H7 (cell line): Measurements from ENCODE around the gene UNC5C. TPM values are rescaled to one million over a fixed set of nuclear protein-coding genes. Genes with fewer than 3 reads are reported as not detected.
"Not testable (repeated sequence)": the region's sequence is repeated elsewhere in the genome, so short reads cannot be mapped to it uniquely, and the experiment has no call there.

Experiments
- DNase-seq: peaks from one replicate; pipeline ENCODE4 v3.0.0; 2012
- H3K27me3 ChIP-seq: 2 replicates; pipeline ENCODE4 v1.6.0; 2011; ENCODE audit warnings: mild to moderate bottlenecking, low read length; ENCODE audit not compliant: control insufficient read depth, insufficient read depth
- H3K36me3 ChIP-seq: replicated peaks from 2 replicates; pipeline ENCODE4 v1.5.1; 2011; ENCODE audit warnings: low read length; ENCODE audit not compliant: control insufficient read depth, insufficient read depth
- H3K4me3 ChIP-seq: 2 replicates; pipeline ENCODE4 v1.5.1; 2011; ENCODE audit warnings: low read depth, mild to moderate bottlenecking, control low read depth, low read length, moderate library complexity; ENCODE audit not compliant: insufficient read depth
- total RNA-seq: library from RNA; depleted of rRNA; stranded (reverse); fragments of >200 nt; shearing (Covaris generic); gene quantifications from 2 replicates; pipeline ENCODE4 v1.2.3, GENCODE V29; 2014

The UNC5C gene
- total RNA-seq, 1 experiment from 2014 or later, result 0.45 TPM

DNA sequence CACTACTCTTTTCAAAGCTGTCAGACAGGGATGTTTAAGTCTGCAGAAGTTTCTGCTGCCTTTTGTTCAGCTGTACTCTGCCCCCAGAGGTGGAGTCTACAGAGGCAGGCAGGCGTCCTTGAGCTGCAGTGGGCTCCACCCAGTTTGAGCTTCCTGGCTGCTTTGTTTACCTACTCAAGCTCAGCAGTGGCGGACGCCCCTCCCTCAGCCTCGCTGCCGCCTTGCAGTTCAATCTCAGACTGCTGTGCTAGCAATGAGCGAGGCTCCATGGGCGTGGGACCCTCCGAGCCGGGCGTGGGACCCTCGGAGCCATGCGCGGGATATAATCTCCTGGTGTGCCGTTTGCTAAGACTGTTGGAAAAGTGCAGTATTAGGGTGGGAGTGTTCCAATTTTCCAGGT lies 409.3 kb downstream of the UNC5C start:
- DNase-seq, H3K27me3 ChIP-seq, H3K36me3 ChIP-seq, H3K4me3 ChIP-seq: not testable (repeated sequence)

DNA sequence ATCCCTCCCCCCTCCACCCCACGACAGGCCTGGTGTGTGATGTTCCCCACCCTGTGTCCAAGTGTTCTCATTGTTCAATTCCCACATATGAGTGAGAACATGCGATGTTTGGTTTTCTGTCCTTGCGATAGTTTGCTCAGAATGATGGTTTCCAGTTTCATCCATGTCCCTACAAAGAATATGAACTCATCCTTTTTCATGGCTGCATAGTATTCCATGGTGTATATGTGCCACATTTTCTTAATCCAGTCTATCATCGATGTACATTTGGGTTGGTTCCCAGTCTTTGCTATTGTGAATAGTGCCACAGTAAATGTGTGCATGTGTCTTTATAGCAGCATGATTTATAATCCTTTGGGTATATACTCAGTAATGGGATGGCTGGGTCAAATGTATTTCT lies 414.8 kb downstream of the UNC5C start:
- DNase-seq, H3K4me3 ChIP-seq, H3K36me3 ChIP-seq, H3K27me3 ChIP-seq: not testable (repeated sequence)

DNA sequence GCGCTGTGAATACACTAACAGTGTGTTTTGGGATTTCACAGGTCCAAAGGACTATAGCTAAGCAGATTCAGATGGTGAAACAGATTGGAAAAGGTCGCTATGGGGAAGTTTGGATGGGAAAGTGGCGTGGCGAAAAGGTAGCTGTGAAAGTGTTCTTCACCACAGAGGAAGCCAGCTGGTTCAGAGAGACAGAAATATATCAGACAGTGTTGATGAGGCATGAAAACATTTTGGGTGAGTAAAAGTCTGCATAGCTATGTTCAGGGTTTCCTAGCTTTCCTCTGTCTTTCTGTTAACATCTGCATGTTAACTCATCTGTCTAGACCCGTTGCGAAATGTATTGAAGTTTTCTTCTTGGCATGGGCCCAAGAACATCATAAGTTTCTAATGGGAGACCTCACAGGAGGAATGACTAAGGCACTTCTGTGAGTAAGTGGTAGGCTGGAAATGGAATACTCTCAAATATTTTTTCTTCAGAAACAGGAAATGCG lies 418.9 kb downstream of the UNC5C start:
- H3K4me3 ChIP-seq, result no peak overlapping the region
- no peak for DNase-seq
- H3K27me3 ChIP-seq, result no peaks in the 10 kb centered on the region
- H3K36me3 ChIP-seq, result no peaks in the 10 kb centered on the region

DNA sequence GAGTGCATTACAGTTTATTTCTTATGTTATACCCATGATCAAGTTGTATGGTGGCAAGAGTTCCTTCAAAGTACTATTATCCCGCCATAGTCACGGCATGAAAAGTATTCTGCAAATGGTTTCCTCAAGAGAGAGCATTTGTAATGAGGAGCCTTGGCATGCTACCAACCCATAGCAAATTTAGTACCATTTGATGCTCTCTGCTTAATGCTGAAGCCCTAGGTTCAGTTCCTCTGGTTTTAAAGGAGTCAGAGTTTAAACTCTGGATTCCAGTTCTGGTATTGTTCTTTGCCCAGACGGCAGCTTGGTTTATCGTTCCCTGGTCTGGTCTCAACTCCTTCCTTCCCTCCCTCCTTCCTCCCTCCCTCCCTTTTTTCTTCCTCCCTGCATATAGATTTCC lies 419.7 kb downstream of the UNC5C start:
- DNase-seq, result no peak

DNA sequence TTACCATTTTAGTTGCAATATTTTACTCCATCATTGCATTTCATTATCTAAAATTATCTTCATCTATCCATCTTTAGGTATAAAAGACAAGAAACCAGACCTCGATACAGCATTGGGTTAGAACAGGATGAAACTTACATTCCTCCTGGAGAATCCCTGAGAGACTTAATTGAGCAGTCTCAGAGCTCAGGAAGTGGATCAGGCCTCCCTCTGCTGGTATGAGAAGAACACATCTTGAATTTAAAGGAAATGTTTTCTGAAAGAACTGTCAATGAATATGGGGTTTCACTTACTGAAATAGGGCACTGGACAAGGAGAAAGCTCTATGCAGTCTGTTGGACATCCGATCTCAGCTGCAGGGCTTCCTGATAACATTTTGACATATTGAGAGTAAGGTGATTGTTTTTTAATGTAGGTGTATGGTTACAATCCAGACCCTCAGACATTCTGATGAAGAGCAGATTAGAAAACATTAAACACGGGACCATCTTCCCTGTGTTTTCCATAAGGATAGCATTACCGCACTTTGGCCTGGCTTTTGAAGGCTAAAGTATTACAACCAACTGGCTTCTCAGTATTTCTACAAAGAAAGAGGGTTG lies 423.8 kb downstream of the UNC5C start:
- H3K27me3 ChIP-seq, result no peaks in the 10 kb centered on the region
- no peak overlapping the region for H3K4me3 ChIP-seq
- H3K36me3 ChIP-seq, result no peaks in the 10 kb centered on the region
- DNase-seq, result peak; percentile 21

More for the DNA sequence above, 419.7 kb downstream of the UNC5C start:
- Histone ChIP-seq H3K27me3 (no peaks in the 10 kb centered on the region), H3K4me3 (no peak overlapping the region), H3K36me3 (no peaks in the 10 kb centered on the region)

DNA sequence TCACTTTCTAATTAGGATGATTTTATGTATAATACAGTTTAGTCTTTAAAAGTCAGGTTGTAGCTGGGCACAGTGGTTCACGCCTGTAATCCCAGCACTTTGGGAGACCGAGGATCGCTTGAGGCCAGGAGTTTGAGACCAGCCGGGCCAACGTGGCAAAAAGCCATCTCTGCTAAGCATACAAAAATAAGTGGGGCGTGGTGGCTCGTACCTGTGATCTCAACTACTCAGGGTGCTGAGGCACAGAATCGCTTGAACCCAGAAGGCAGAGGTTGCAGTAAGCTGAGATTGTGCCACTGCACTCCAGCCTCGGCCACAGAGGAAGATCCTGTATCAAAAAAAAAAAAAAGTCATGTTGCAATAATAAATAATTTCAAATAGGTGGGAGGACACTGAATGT lies 426.8 kb downstream of the UNC5C start:
- Histone ChIP-seq H3K4me3 (no peak overlapping the region), H3K27me3 (no peaks in the 10 kb centered on the region), H3K36me3 (no peaks in the 10 kb centered on the region)
- no peak for DNase-seq

DNA sequence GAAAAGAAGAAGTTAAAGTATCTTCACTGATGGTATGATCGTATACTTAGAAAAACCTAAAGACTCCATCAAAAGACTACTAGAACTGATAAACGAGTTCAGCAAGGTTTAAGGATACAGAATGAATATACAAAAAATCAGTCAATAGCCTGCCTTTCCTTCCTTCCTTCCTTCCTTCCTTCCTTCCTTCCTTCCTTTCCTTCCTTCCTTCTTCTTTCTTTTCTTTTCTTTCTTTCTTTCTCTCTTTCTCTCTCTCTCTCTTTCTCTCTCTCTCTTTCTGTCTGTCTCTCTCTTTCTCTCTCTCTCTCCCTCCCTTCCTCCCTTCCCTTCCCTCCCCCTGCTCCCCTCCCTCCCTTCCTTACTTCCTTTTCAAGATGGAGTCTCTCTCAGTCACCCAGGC lies 428.3 kb downstream of the UNC5C start:
- H3K36me3 ChIP-seq, result no peaks in the 10 kb centered on the region
- DNase-seq, result no peak
- H3K27me3 ChIP-seq, result no peaks in the 10 kb centered on the region
- no peak overlapping the region for H3K4me3 ChIP-seq

DNA sequence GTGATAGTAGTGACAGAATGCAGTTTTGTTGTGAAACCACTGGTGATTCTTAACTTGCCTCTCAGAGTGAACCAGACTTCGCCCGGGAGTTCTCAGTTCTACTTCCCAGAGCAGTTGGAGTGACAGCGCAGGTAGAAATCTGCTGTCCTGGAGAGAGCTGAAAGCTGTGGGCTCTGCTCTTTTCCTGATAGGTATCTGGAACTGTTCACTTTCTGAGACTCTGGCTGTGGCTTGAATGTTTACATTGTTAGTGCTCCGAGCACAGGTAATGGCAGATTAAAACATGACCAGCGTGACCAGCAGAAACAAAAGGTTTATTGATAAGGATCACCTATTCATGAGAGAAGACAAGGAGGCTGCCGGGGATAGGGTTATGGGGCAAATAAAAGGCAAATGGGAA lies 430.3 kb downstream of the UNC5C start:
- H3K27me3 ChIP-seq, result no peaks in the 10 kb centered on the region
- DNase-seq, result no peak
- no peaks in the 10 kb centered on the region for H3K36me3 ChIP-seq
- no peak overlapping the region for H3K4me3 ChIP-seq

DNA sequence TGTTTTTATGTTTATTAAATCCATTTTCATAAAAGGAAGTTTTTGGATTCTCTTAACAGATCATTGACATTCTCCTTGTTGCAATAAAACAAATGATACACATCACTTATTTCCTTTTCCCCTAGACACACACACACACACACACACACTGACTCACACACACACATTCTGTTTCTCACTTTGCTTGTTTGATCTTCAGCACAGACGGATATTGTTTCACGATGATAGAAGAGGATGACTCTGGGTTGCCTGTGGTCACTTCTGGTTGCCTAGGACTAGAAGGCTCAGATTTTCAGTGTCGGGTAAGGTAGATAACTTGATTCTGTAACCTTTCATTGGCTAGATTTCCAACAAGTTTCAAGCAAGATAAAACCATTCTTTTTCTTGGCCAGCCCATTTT lies 434.3 kb downstream of the UNC5C start:
- Histone ChIP-seq H3K27me3 (no peaks in the 10 kb centered on the region), H3K4me3 (no peak overlapping the region), H3K36me3 (no peaks in the 10 kb centered on the region)
- no peak for DNase-seq
